ENCODE data around the gene ZNF462. TPM values are rescaled to one million over a fixed set of nuclear protein-coding genes. Genes with fewer than 3 reads are reported as not detected.

Gene ZNF462
- total and polyA plus RNA-seq, 7 donors, result 2.0 to 102 (median 16.3) TPM

DNA sequence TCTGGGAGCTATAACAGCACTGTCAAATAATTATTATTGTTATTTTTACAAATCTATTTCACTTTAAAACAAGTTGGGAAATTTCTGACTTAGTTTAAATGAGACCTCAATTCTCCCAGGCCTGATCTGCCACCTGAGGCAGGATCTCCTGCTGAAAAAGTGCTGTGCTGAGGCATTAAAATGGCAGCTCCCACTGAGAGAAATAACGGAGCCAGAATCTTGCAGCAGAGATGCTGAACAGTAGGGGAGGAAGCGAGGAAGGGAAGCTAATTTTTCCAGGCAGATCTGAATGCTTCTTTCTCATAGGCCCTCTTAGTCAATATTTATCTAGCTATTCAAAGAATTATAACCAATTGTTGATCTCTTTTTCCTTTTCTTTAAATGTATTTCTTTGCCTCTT is 196.3 kb downstream of the ZNF462 start:
- no peaks in the 10 kb centered on the region for H3K36me3 ChIP-seq (ENCODE audit: insufficient read depth in 1 of 2, low read depth in 1 of 2)
- no peaks in the 10 kb centered on the region for H3K27me3 ChIP-seq (ENCODE audit: insufficient read depth in 3 of 3, low read length in 2 of 3)
- H3K4me3 ChIP-seq, result no peak overlapping the region
- no peaks in the 10 kb centered on the region for H3K4me1 ChIP-seq
- H3K9me3 ChIP-seq, result no peaks in the 10 kb centered on the region
- DNase-seq, result no peak
- TF ChIP-seq, protein P1, sequence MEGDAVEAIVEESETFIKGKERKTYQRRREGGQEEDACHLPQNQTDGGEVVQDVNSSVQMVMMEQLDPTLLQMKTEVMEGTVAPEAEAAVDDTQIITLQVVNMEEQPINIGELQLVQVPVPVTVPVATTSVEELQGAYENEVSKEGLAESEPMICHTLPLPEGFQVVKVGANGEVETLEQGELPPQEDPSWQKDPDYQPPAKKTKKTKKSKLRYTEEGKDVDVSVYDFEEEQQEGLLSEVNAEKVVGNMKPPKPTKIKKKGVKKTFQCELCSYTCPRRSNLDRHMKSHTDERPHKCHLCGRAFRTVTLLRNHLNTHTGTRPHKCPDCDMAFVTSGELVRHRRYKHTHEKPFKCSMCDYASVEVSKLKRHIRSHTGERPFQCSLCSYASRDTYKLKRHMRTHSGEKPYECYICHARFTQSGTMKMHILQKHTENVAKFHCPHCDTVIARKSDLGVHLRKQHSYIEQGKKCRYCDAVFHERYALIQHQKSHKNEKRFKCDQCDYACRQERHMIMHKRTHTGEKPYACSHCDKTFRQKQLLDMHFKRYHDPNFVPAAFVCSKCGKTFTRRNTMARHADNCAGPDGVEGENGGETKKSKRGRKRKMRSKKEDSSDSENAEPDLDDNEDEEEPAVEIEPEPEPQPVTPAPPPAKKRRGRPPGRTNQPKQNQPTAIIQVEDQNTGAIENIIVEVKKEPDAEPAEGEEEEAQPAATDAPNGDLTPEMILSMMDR (IDR thresholded peaks at IDR 0.05), result no peak
- intact Hi-C loops (cut with DNase I), result no loop called here
- H3K27ac ChIP-seq, result no peak overlapping the region
- ATAC-seq, result no peak
- 73 to 75% (median 74%) methylated on average over 2 of the region's 2 CpGs for WGBS, 3 donors

DNA sequence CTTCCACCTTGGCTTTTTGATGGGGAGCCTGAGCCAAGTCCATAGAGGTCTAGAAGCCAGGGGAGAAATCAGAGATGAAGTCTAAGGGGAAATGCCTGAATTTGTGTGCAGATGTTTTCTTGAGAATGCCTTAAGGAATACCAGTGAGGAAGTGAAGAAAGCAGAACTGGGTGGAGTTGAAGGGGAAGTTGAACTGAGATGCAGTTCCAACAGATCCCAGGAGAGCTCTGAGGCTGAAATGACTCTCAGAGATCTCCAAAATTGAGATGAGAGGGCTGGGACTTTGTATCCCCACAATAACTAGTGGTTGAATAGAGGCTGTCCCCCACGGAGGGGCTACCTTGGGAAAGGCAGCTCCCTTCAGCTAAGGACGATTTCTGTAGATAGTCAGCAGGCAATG is 197.1 kb downstream of the ZNF462 start:
- H3K4me1 ChIP-seq, result no peaks in the 10 kb centered on the region
- WGBS, 3 donors, result 57 to 60% (median 59%) methylated on average over 2 of the region's 2 CpGs
- H3K36me3 ChIP-seq (ENCODE audit: insufficient read depth in 1 of 2, low read depth in 1 of 2), result no peaks in the 10 kb centered on the region
- H3K4me3 ChIP-seq, result no peak overlapping the region
- DNase-seq (no peak), ATAC-seq (no peak)
- H3K27ac ChIP-seq, result no peak overlapping the region
- H3K27me3 ChIP-seq (ENCODE audit: insufficient read depth in 3 of 3, low read length in 2 of 3), result no peaks in the 10 kb centered on the region
- H3K9me3 ChIP-seq, result no peaks in the 10 kb centered on the region
- intact Hi-C loops (cut with DNase I), result no loop called here
- TF ChIP-seq, protein P1 (IDR thresholded peaks at IDR 0.05), result no peak

Data from psoas muscle (tissue), 8 donors.